A673 (cell line): Measurements from ENCODE around the gene GRK4. TPM values are rescaled to one million over a fixed set of nuclear protein-coding genes. Genes with fewer than 3 reads are reported as not detected.

Experiments
- BruUV-seq: library from RNA; stranded (reverse); fragments of 400-500 nt; replicated peaks from 2 replicates; lab custom pipeline; 2021; lab: Mats Ljungman, UMichigan
- CTCF ChIA-PET: fragments of 300-600 bp; sonication (Branson Sonifier 250); formaldehyde crosslinking; loops from one replicate; lab custom pipeline; 2022; ENCODE audit warnings: antibody characterized with exemption; lab: Charles Lee
- POLR2A ChIA-PET: fragments of 300-600 bp; sonication (Branson Sonifier 250); formaldehyde crosslinking; loops from one replicate; lab custom pipeline; 2022; ENCODE audit warnings: antibody characterized with exemption; ENCODE audit not compliant: low non-redundant PET; lab: Charles Lee
- DNase-seq: peaks from one replicate; pipeline ENCODE4 v3.0.0-alpha.2; 2015; ENCODE audit warnings: low spot score
- H3K27ac ChIP-seq: fragments of 200-600 bp; sonication (generic); 2 replicates; pipeline ENCODE4 v1.5.1; 2016; ENCODE audit warnings: mixed run types, low read depth, mild to moderate bottlenecking, mixed read lengths, antibody characterized with exemption, low read length; ENCODE audit not compliant: poor library complexity, severe bottlenecking
- H3K27me3 ChIP-seq: fragments of 200-600 bp; sonication (generic); replicated peaks from 2 replicates; pipeline ENCODE4 v1.6.1; 2017; ENCODE audit warnings: mixed run types, low read depth, mild to moderate bottlenecking, mixed read lengths, antibody characterized with exemption, low read length; ENCODE audit not compliant: insufficient read depth, poor library complexity
- H3K36me3 ChIP-seq: fragments of 200-600 bp; sonication (generic); 2 replicates; pipeline ENCODE4 v1.6.1; 2016; ENCODE audit warnings: mixed run types, mild to moderate bottlenecking, mixed read lengths, antibody characterized with exemption, low read length; ENCODE audit not compliant: insufficient read depth, poor library complexity, severe bottlenecking
- H3K4me1 ChIP-seq: fragments of 200-600 bp; sonication (generic); 2 replicates; pipeline ENCODE4 v1.6.1; 2017; ENCODE audit warnings: mixed run types, mild to moderate bottlenecking, mixed read lengths, antibody characterized with exemption, low read length; ENCODE audit not compliant: insufficient read depth, poor library complexity, severe bottlenecking
- H3K4me3 ChIP-seq: fragments of 200-600 bp; sonication (generic); 2 replicates; pipeline ENCODE4 v1.5.1; 2016; ENCODE audit warnings: low read depth, mixed run types, mild to moderate bottlenecking, mixed read lengths, low read length; ENCODE audit not compliant: poor library complexity, severe bottlenecking
- H3K9me3 ChIP-seq: fragments of 200-600 bp; sonication (generic); 2 replicates; pipeline ENCODE4 v1.6.1; 2016; ENCODE audit warnings: mixed run types, low read depth, mild to moderate bottlenecking, mixed read lengths, antibody characterized with exemption, low read length; ENCODE audit not compliant: poor library complexity, severe bottlenecking
- EZH2 ChIP-seq: fragments of 200-600 bp; sonication (generic); IDR thresholded peaks from 2 replicates; pipeline ENCODE4 v1.6.1; 2017; ENCODE audit warnings: borderline replicate concordance, low read depth, mild to moderate bottlenecking, mixed read lengths, antibody characterized with exemption, low read length; ENCODE audit not compliant: poor library complexity, severe bottlenecking
- intact Hi-C: fragments of 100-400 bp; cut with micrococcal nuclease; formaldehyde crosslinking; loops from one replicate; pipeline ENCODE4 v1.10.0; 2022; ENCODE audit not compliant: unreplicated experiment
- total RNA-seq: library from RNA; stranded (reverse); gene quantifications from 2 replicates; pipeline ENCODE4 v1.2.3, GENCODE V29; 2021
- TF ChIP-seq, protein P1 (sequence below): fragments of 300-800, 200-600 bp; sonication (generic); conservative IDR thresholded peaks from 2 replicates; pipeline ENCODE4 v1.5.1; 2017; ENCODE audit warnings: low read depth, mild to moderate bottlenecking, antibody characterized with exemption, low read length, moderate library complexity, mixed read lengths

The GRK4 gene
- total RNA-seq, 1 experiment from 2014 or later, result 5.9 TPM

DNA sequence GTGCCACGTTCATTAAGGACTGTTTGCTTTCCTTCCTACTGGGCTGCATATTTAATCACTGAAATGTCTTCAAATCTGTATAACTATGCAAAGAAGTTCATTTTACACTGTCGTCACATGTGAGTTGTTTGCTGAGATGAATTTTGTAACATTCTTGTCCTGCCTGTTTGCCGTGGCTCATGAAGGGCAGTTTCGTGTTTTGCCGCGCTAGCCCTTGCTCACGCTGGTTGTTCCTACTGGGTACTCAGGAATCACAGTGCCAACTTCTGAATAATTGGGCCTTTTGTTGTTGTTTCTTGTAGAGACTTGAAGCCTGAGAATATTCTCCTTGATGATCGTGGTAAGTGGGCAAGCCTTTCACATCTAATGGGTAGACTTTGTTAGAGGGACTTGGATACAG is 58.7 kb downstream of the GRK4 start:
- Histone ChIP-seq H3K4me3 (no peak overlapping the region), H3K27me3 (no peaks in the 10 kb centered on the region), H3K4me1 (no peaks in the 10 kb centered on the region), H3K27ac (no peak overlapping the region), H3K36me3 (no peaks in the 10 kb centered on the region), H3K9me3 (no peaks in the 10 kb centered on the region)
- intact Hi-C loops, result no loop called here
- DNase-seq, result no peak
- ChIA-PET CTCF (no interaction called here), POLR2A (no interaction called here)
- BruUV-seq, result no TSS peak
- TF ChIP-seq EZH2, result no peak
- TF ChIP-seq, protein P1, sequence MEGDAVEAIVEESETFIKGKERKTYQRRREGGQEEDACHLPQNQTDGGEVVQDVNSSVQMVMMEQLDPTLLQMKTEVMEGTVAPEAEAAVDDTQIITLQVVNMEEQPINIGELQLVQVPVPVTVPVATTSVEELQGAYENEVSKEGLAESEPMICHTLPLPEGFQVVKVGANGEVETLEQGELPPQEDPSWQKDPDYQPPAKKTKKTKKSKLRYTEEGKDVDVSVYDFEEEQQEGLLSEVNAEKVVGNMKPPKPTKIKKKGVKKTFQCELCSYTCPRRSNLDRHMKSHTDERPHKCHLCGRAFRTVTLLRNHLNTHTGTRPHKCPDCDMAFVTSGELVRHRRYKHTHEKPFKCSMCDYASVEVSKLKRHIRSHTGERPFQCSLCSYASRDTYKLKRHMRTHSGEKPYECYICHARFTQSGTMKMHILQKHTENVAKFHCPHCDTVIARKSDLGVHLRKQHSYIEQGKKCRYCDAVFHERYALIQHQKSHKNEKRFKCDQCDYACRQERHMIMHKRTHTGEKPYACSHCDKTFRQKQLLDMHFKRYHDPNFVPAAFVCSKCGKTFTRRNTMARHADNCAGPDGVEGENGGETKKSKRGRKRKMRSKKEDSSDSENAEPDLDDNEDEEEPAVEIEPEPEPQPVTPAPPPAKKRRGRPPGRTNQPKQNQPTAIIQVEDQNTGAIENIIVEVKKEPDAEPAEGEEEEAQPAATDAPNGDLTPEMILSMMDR, result no peak

DNA sequence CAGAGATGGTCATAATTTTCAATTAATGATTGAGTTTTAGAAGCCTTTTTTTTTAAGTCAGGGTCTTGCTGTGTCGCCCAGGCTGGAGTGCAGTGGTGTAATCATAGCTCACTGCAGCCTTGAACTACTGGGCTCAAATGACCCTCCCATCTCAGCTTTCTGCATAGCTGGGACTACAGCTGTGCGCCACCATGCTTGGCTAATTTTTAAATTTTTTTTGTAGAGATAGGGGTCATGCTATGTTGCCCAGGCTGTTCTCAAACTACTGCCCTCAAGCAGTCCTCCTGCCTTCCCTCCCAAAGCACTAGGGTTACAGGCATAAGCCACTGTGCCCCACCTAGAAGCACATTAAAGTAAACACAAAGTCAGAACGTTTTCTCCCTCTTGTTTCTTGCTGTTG is 59.3 kb downstream of the GRK4 start:
- no peak for TF ChIP-seq EZH2
- TF ChIP-seq, protein P1, result no peak
- no TSS peak for BruUV-seq
- CTCF ChIA-PET, result no interaction called here

DNA sequence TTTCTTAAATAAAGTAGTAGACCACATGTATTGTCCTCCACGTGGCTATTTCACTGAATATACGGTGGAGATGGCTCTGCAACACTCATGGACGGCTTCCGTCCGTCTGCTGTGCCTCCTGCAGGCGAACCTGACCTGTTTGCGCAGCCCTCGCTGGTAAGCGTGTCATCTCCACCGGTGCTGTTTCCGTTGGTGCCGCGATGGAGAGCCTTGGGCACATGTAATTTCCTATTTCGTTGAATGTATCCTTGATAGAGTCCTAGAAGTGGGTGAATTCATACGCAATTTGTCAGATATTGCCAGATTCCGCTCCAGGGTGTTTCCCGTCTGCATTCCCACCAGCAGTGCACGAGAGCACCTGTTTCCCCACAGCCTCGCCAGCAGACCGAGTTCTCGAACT is 62.5 kb downstream of the GRK4 start:
- Histone ChIP-seq H3K4me1 (no peaks in the 10 kb centered on the region), H3K27me3 (no peaks in the 10 kb centered on the region), H3K4me3 (no peak overlapping the region), H3K27ac (no peak overlapping the region), H3K9me3 (no peaks in the 10 kb centered on the region), H3K36me3 (no peaks in the 10 kb centered on the region)
- BruUV-seq, result no TSS peak
- ChIA-PET CTCF (no interaction called here), POLR2A (no interaction called here)
- no peak for DNase-seq
- no peak for TF ChIP-seq EZH2
- TF ChIP-seq, protein P1, result no peak
- intact Hi-C loops, result no loop called here

More for the DNA sequence above, 59.3 kb downstream of the GRK4 start:
- Histone ChIP-seq H3K4me1 (no peaks in the 10 kb centered on the region), H3K4me3 (no peak overlapping the region), H3K27me3 (no peaks in the 10 kb centered on the region), H3K27ac (no peak overlapping the region), H3K9me3 (no peaks in the 10 kb centered on the region), H3K36me3 (no peaks in the 10 kb centered on the region)
- intact Hi-C loops, result no loop called here
- POLR2A ChIA-PET, result no interaction called here
- DNase-seq, result no peak
